ENCODE data around the gene PDCD1. TPM values are rescaled to one million over a fixed set of nuclear protein-coding genes. Genes with fewer than 3 reads are reported as not detected.

The PDCD1 gene
- total and polyA plus RNA-seq, 9 donors, result 0.13 to 0.57 (median 0.27) TPM; not detected in 2

- peak; percentile 62 to 83 (median 72) for DNase-seq
- H3K4me1 ChIP-seq (ENCODE audit: insufficient read depth), result peaks cover 35% of the 10 kb centered on the region
- no peaks in the 10 kb centered on the region for H3K36me3 ChIP-seq
- intact Hi-C loops (cut with DNase I), result no loop called here
- H3K9me3 ChIP-seq, result no peaks in the 10 kb centered on the region
- peak overlapping the region in 1 of 2 donors; percentile 72 for H3K27ac ChIP-seq
- no peak overlapping the region for H3K4me3 ChIP-seq
- TF ChIP-seq EP300 (IDR thresholded peaks at IDR 0.05) (no peak), POLR2A (IDR thresholded peaks at IDR 0.05) (no peak), CTCF (IDR thresholded peaks at IDR 0.05) (no peak)
- no peaks in the 10 kb centered on the region for H3K27me3 ChIP-seq
- WGBS, 3 donors, result 47 to 69% (median 54%) methylated on average over 30 of the region's 30 CpGs
Observed at GRCh38 chr2:241898463-241899270, 40.0 kb upstream of the PDCD1 start.

GRCh38 chr2:241897231-241897916 is 38.7 kb upstream of the PDCD1 start:
- peaks cover 38% of the 10 kb centered on the region for H3K4me1 ChIP-seq (ENCODE audit: insufficient read depth)
- H3K27ac ChIP-seq, result peak overlapping the region in 1 of 2 donors; percentile 16
- TF ChIP-seq CTCF (IDR thresholded peaks at IDR 0.05) (no peak), POLR2A (IDR thresholded peaks at IDR 0.05) (no peak), EP300 (IDR thresholded peaks at IDR 0.05) (no peak)
- H3K4me3 ChIP-seq, result no peak overlapping the region
- H3K27me3 ChIP-seq, result no peaks in the 10 kb centered on the region
- no peaks in the 10 kb centered on the region for H3K36me3 ChIP-seq
- 87 to 90% (median 88%) methylated on average over 17 of the region's 17 CpGs for WGBS, 3 donors
- intact Hi-C loops (cut with DNase I), result no loop called here
- H3K9me3 ChIP-seq, result no peaks in the 10 kb centered on the region
- DNase-seq, result peak in 4 of 5 donors; percentile 18 to 39 (median 22)

DNA sequence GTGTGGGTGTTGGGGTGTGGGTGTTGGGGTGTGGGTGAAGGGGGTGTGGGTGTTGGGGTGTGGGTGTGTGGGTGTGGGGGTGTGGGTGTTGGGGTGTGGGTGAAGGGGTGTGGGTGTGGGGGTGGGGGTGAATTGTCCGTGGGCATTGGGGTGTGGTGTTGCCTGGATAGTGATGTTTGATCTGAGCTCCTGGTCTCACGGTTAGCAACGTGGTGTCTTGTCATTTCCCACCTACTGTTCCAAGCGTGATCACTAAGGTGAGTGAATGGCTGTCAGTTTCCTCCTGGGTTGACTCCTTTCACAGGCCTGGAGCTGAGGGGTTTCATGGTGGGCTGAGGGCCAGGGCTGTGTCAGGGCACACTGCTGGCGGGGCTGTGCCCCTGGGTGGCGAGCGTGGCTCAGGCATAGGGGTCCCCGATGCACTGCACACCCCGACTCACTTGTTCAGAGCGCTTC is 38.1 kb upstream of the PDCD1 start:
- Histone ChIP-seq H3K4me1 (ENCODE audit: insufficient read depth) (peaks cover 41% of the 10 kb centered on the region), H3K9me3 (no peaks in the 10 kb centered on the region), H3K36me3 (no peaks in the 10 kb centered on the region), H3K27me3 (no peaks in the 10 kb centered on the region), H3K4me3 (no peak overlapping the region), H3K27ac (no peak overlapping the region)
- intact Hi-C loops (cut with DNase I), result no loop called here
- TF ChIP-seq POLR2A (IDR thresholded peaks at IDR 0.05) (no peak), CTCF (IDR thresholded peaks at IDR 0.05) (no peak), EP300 (IDR thresholded peaks at IDR 0.05) (no peak)
- 85 to 89% (median 87%) methylated on average over 10 of the region's 10 CpGs for WGBS, 3 donors
- DNase-seq, result peak in 4 of 5 donors; percentile 16 to 36 (median 28)

DNA sequence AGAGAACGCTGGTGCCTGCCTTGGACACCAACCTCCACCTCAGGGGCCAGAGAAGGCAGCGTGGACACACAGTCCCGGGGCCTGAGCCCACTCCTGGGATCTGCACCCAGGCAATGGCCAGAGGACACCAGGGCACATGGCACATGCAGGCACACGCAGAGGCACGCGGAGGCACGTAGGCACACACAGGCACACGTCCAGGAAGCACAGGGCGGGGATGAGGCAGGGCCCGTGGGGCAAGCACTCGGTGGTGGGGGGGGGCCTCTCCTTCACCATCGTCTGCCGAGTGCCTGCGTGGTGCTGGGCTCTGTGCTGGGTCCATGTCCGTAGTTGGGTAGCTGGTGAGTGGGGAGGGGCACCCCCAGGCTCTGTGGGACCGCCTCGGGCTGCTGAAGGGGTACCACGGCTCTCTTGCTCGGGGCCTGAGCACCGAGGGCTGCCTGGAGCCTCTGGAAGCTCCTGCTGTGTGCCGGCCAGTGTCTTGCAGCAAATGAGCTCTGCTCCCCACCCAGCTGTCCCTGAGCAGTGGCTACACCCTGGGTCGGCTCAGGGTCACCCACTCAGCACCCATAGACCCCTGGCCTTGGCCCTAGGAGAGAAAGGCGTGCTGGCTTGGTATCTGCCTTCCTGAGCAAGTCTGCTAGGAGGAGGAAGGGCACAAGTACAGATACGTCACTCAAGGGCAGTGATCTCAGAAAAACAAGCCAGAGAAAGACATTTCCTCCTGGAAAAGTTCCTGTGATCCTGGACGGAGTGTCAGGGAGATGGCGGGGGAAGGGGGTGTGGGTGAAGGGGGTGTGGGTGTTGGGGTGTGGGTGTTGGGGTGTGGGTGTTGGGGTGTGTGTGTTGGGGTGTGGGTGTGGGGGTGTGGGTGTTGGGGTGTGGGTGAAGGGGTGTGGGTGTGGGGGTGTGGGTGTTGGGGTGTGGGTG is 37.3 kb upstream of the PDCD1 start:
- 58 to 69% (median 63%) methylated on average over 20 to 26 of the region's 26 CpGs for WGBS, 3 donors
- intact Hi-C loops (cut with DNase I), result no loop called here
- H3K27me3 ChIP-seq, result no peaks in the 10 kb centered on the region
- peak; percentile 68 to 75 (median 71) for DNase-seq
- no peak overlapping the region for H3K4me3 ChIP-seq
- peaks cover 39% of the 10 kb centered on the region for H3K4me1 ChIP-seq (ENCODE audit: insufficient read depth)
- no peak for TF ChIP-seq EP300 (IDR thresholded peaks at IDR 0.05)
- TF ChIP-seq CTCF (IDR thresholded peaks at IDR 0.05), result no peak
- no peak for TF ChIP-seq POLR2A (IDR thresholded peaks at IDR 0.05)
- no peaks in the 10 kb centered on the region for H3K9me3 ChIP-seq
- peak overlapping the region in 1 of 2 donors; percentile 74 for H3K27ac ChIP-seq
- no peaks in the 10 kb centered on the region for H3K36me3 ChIP-seq

All from ovary (tissue), 9 donors.